HG02588 (cell line): ENCODE results near the gene NOL3.

Experiments used
- ATAC-seq: cut with Tn5 transposase; IDR thresholded peaks from one replicate; pipeline ENCODE4 v1.9.1; 2021; ENCODE audit warnings: mild to moderate bottlenecking, moderate library complexity; ENCODE audit not compliant: unreplicated experiment

NOL3 gene

GRCh38 chr16:67154578-67155294, 15.6 kb upstream of the NOL3 start:
- no peak for ATAC-seq

- ATAC-seq: no peak
These were observed 14.8 kb upstream of the NOL3 start for GRCh38 chr16:67155295-67156142.

- ATAC-seq: no peak
These were observed 14.0 kb upstream of the NOL3 start for GRCh38 chr16:67156143-67156844.

- no peak for ATAC-seq
These were observed 13.1 kb upstream of the NOL3 start for GRCh38 chr16:67157106-67157748.

GRCh38 chr16:67157892-67158635, 12.3 kb upstream of the NOL3 start:
- ATAC-seq: no peak

GRCh38 chr16:67158637-67159600, 11.4 kb upstream of the NOL3 start:
- ATAC-seq: peak; percentile 33

- no peak for ATAC-seq
These were observed 8.7 kb upstream of the NOL3 start for GRCh38 chr16:67161595-67162058.

GRCh38 chr16:67162506-67163163, 7.7 kb upstream of the NOL3 start:
- no peak for ATAC-seq

GRCh38 chr16:67163164-67163998, 7.0 kb upstream of the NOL3 start:
- no peak for ATAC-seq

- ATAC-seq: no peak
These were observed 6.3 kb upstream of the NOL3 start for GRCh38 chr16:67163999-67164558.

- no peak for ATAC-seq
These were observed 5.7 kb upstream of the NOL3 start, which contains the start of gene HSF4 for GRCh38 chr16:67164599-67165061. Gene HSF4, plus strand, starts transcription at chr16:67164745. Its CDS starts 67 bp downstream, at chr16:67164812.

- no peak for ATAC-seq
These were observed 4.9 kb upstream of the NOL3 start for GRCh38 chr16:67165121-67166078.

GRCh38 chr16:67166110-67166547, 4.2 kb upstream of the NOL3 start:
- ATAC-seq: no peak

- no peak for ATAC-seq
These were observed 3.7 kb upstream of the NOL3 start for GRCh38 chr16:67166598-67167168.

- no peak for ATAC-seq
These were observed 2.8 kb upstream of the NOL3 start for GRCh38 chr16:67167588-67167987.

- no peak for ATAC-seq
These were observed 1.3 kb upstream of the NOL3 start for GRCh38 chr16:67169011-67169451.
